HG03558 (cell line): Measurements from ENCODE around the gene DEFB110.

Source experiments
- ATAC-seq: cut with Tn5 transposase; IDR thresholded peaks from one replicate; pipeline ENCODE4 v1.9.1; 2021; ENCODE audit warnings: moderate number of reproducible peaks; ENCODE audit not compliant: unreplicated experiment; ENCODE audit errors: extremely low read depth

Gene DEFB110

DNA sequence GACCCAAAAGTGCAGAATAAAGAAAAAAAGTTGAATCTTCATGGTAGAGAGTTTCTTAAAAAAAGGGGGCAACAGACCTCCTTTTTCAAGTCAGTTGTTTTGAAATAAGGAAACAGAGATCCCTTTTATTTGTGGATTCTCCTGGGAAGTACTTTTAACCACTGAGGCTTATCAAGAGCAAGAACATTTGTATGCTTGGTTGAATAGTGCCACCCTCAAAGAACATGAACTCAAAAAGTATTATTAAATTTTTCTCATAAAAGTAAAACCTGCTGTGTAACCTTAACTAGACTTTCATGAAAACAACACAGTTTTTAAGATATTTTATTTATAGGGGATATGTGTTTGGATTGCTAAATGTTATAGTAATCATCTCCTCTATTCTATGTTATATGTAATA is at the start of gene DEFB110:
Gene DEFB110, minus strand, starts transcription at position 101 of the 400 bp plus-strand sequence. Its CDS starts 59 bp downstream, at position 42.
- ATAC-seq = no peak

DNA sequence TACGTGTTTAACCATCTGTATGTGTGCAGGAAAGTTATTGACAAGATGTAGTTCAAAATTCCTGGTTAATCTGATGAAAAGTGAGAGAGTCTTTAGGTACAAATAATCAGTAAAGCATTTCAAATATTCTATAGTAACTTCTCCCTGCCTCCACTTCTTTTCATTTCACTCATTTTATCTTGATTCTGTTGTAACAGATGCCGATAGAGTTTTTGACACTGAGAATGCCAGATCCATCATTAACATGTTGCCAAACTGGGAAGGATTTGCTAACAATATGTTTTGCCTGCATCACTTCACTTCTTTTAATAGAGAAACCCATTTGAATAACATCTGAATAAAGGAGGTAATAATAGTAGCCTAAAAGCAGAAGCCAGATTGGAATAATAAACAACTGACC is 48.3 kb upstream of the DEFB110 start:
- ATAC-seq = no peak

DNA sequence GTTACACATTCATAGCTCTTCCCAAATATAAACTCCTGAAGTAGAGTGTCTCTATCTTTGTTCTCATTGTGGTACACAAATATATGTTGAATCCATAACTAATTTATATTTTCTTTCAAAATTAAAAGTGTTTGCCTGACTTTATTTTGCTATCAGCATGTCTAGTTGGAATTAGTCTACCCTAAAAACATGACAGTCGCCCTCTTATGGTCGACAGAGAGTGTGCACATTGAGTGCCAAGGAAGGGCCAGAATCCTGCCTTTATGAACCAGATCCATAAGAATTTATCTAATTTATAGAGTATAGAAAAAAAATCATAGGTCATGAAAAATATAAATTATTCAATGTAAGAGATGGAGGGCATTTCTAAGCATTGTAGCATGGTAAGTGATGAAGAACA is 40.3 kb upstream of the DEFB110 start:
- no peak for ATAC-seq

DNA sequence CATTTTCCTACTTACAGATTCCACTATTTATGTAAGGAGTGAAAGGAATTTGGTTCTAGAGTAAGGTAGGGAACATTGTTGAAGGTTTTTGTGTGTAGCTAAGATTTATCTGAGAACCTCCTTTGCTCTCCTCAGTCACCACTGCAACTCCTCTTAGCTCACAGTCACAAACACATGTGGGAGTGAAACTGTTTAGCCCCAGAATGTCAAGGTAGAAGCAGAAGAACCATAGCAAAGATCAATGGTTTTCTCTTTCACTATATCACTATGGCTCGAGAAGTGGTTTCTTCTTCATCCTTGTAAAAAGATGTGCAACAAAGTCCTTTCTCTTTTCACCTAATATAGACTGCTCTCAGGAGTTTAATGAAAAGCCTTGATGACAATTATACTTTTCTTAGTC is 34.4 kb upstream of the DEFB110 start:
- no peak for ATAC-seq

DNA sequence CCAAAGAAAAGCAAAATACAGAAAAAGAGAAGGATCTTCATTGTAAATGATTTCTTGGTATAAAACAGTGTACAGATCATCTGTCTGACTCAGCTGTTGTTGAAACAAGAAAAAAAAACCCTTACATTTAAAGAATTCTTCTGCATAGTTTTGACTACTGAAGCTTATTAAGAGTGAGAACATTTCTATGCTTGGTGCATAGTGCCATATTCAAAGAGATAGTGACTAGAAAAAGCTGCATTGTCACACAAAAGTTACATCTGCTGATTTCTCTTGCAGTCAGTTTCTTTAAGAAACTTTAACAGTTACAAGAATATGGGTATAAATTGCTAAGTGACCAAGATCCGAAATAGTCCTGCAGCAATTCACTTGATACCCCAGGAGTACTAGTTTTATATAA is 28.0 kb upstream of the DEFB110 start, which contains the start of gene DEFB112:
Gene DEFB112, minus strand, starts transcription at position 101 of the 400 bp plus-strand sequence. Its CDS starts 60 bp downstream, at position 41.
- ATAC-seq = no peak

DNA sequence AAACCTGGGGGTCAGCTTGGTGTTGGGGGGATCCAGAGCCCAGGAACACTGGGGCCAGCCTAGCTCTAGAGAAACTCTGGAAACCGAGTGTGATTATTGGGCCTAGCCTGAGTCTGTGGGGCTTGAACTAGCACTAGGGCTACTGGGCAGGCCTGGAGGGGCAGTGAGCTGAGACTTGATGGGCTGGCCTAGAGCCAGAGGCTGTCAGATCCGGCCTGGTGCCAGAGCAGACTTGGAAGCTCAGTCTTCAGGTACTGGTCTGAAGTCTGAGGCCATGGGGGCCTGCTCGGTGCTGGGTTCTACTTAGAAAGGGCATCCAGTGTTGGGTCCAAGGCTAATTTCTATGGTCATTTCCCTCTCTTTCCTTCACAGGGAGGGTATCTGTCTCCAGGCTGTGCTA is 25.2 kb upstream of the DEFB110 start:
- no peak for ATAC-seq

DNA sequence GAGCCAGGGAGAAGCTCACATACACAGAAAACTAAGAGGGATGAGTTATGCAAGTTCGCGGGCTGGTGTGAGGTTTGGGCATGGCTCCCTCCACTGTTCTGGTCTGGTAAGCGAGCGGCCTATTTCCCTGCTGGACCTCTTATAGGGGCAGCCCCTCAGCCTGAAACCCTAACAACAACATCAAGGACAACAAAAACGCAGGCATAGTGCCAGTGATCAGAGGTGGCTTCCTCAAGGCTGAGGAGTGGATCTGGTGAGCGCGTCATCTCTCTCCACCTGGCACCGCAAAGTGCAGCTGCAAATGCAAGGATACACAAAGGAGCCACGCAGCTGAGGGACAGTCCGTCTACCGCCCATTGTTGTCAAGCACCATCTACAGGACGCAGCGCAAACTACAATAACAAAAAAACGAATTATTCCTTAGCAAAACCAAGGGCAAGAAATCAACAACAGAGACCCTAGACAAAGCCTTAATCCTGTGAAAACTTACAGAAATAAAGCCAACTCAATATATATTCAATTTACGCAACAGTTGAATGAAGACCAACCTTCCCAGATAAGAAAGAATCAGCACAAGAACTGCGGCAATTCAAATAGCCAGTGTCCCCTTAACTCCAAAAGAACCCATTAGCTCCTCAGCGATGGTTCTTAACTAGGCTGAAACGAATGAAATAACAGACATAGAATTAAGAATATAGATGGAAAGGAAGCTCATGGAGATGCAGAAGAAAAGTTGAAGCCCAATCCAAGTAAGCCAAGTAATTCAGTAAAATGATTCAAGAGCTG is 9.2 kb upstream of the DEFB110 start:
- ATAC-seq = no peak

DNA sequence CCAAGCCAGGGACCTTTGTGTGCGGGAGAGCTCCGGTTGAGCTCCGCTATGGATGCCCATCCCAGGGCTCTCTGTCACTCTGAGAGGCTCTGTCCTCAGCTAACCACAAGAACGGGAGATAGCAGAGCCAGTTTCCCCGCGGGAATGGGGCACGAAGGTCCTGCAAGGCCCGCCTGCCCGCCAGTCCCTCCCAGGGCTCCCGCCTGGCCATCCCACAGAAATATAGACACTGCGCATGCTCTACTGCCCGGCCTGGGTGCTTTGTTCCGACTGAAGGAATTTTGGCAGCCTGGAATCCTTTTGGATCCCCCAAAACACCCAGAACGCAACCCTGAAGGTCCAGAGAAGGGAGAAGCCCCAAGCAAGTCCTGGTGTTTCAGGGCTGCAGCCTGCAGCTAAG is 8.6 kb upstream of the DEFB110 start:
- ATAC-seq = no peak

DNA sequence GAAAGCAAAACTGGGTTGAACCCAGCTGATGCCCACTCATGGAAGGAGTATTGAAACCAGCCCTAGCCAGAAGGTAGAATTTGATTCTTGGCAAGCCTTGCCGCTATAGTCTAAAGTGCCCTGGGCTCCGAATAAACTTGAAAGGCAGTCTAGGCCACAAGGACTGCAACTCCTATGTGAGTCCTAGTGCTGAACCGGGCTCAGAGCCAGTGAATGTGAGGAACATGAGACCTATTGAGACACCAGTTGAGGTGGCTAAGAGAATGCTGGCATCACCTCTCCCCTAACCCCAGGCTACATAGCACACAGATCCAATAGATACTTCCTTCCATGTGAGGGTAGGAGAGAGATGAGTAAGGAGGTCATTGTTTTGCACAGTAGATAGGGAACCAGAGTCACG is 3.5 kb upstream of the DEFB110 start:
- ATAC-seq = no peak

DNA sequence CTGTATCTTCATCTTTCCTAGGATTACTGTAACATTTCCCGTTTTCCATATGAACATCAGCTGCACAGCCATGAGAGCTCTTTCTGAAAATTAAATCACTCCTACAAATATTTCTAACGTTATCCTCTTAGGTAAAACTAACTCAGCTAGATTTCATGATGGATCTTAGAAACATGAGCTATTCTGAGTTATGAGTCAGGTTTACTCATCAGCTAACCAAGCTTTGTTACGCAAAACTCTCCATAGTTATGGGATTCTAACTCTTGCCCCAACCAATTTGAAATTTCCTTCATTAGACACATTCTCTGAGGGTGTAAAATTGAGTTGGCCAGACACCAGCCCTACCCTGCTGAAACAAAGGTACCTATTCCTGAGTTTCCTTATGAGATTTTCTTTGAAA is 14.0 kb downstream of the DEFB110 start:
- ATAC-seq = no peak

DNA sequence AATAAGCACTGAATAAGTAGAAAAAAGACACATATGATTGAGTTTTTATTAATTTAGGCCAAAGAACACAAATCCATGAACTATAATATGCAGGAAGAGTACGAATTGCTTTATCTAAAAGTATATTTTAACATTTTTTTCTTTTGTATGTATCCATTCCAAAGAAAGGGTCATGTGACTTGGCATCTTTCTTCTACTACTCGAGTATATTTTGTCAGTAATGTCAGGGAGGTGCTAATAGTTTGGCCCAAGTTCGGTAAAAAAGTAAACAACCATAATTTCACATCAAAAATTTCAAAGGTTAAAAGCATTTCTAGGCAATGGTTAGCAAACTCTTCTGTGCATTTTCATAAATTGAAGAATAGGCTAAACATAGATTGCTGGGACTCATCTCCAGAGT is 18.7 kb downstream of the DEFB110 start:
- ATAC-seq = no peak

DNA sequence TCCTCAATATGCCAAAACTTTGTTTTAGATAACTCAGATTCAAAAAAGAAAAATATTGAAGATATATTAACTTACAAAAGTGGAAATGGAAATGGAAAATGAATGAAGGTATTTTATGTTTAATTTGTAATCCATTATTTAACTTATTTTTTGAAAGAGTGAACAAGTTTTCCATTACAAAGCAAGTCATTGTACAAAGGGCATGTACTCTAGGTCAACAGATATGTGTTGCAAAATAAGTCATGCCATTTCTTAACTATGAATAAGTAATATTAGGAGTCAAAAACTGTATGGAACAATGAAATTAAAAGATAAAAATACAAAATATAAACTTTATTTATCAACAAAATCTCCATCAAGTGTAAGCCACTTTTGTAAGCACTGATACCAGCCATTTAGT is 26.5 kb downstream of the DEFB110 start:
- no peak for ATAC-seq

DNA sequence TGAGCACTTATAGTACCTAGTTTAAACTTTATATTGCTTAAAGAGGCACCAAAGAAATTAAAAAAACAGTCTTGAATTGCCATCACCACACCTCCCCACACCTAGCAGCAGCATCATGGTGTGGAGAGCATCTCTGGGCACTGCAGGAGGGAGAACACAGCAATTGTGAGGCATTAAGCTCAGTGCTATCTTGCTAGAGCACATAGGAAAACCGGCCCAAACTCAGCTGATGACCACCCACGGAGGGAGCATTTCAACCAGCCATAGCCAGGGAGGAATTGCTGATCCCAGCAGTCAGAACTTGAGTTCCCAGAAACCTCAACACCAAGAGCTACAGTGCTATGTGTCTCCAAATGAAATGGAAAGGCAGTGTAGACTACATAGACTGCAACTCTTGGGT is 32.9 kb downstream of the DEFB110 start:
- no peak for ATAC-seq

DNA sequence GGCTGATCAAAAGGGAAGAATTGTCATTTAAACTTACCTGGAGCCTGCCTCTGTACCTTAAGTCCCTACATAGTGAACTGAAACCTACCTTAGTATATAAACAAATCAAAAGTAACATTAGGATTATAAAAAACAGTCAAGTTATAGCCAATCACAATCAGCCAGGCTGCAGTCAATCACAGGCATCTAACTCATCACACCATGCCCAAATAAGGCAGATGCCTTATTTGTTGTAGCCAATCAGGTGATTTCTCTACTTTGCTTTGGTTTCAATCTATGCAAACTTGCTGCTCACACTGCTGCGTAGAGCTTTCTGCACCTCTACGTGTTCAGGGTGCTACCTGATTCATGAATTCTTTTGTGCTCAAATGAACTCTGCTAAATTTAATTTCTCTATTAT is 34.0 kb downstream of the DEFB110 start:
- ATAC-seq = no peak

DNA sequence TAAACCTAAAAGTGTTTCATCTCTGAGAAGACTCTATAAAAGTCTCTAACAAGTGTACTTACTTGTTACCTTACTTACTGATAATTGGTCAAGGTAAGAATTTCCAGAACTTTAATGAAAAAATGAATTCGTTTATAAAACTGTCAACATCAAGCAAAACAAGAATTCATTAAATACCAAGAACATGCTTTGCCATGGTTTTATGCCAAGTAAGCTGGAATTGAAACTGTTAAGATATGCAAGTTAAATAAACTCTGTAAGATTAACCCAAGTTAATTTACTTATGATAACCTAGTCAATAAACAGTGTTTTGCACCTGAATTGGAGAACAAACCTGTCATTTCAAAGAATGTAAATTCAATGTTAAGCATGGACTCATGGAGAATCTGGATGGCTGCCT is 35.2 kb downstream of the DEFB110 start:
- ATAC-seq = no peak

DNA sequence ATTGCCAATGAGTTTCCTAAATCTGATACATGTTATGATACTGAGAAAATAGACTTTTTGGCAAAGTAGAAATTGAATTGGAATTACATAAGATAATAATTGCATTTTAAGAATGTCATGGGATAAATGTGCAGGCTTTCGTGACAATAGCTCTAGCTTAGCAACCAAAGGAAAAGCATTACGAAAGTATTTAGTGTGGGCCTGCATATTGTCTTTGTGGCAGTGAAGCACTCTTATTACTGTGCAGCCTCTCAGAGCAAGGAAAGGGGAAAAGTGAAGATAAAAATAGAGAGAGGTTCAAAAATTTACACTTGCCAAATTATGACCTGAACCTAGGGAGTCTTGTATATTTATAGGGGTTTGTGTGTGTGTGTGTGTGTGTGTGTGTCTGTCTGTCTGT is 39.7 kb downstream of the DEFB110 start:
- no peak for ATAC-seq

DNA sequence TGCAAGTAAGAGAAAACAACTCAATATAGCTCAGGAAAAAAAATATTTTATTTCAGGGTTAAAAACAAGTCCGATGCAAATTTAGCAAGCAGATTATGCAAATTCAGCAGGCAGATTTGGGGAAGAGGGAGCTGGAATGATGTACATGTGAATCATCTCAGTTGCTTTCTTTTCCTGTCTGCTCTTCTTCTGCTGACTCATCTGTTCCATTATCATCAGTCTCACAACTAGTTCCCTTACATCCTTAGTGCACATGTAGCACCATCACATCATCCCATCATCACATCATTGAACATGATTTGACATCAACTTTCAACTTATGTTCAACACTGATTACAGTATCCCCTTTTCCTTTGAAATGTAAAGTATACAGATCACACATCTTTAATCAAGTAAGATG is 40.9 kb downstream of the DEFB110 start:
- no peak for ATAC-seq

DNA sequence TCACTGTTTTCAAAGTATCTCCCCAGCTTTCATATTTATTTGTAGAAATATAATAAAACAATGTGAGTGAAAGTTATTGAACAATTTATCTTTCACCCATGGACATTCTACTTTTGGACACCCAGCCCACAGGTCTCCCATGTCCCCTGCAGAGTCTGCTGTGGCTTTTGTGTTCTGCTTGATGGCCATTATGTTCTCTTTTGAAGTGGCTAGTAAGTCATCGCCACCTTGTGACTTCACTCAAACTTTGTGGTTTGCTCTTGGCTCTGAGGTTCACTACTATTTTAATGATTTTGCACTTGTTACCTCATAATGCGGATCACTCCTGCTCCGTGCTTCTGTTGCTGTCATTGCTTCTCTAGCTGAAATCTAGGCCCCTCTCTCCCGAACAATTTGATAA is 42.2 kb downstream of the DEFB110 start:
- no peak for ATAC-seq

DNA sequence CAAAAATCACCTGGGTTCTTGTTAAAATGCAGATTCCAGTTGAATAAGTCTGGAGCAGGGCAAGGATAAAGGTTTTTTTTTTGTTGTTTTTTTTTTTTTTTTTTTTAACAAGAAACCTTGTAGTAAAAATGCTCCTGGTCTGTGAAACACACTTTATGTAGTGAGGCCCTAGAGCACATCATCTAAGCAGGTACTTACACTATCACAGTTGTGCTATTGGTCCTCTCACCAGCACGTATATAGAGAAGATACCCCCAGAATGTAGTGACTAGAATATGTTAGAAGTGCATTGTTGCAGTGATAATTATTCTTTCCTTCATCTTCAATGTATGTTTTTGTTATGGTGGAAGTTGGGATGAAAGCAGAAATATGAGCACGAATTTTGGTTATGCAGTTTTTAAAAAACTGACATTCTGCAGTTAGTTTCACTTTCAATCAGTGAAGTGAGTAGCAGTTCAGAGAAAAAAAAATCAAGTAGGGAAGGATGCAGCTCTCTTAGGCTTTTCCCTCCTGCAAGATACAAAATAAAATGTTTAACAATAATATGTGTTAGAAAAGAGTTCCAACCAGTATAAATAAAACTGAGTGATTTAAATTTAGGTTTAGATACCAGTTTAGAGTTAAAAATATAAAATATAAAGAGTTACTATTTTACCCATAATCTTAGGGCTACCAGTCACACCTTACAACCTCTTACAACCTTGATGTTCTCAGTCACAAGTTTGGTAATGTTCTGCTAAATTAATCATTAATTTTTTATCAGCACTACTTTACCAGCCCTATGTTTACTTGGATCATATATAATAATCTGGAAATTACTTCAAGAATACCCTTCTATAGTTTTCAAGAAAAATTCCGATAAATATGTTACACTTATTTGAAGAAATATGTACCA is 43.2 kb downstream of the DEFB110 start:
- ATAC-seq = peak; percentile 31

DNA sequence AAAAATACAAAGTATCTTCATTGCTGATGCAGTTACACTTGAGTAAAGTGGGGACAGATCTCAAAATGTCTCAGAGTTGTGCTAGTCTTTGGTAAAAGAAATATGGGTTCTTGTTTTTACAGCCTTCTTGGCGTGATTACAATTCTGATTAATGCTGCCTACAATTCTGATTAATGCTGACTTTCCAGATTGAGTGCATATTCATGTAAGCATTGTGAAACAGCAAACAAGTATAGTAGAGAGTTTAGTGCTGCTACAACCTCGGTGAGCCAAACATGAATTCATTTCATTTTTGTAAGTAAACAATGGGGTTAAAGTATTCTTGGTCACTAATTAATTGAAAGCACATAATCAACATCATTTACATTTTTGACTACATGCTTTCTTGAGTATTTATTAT is 52.2 kb downstream of the DEFB110 start, which contains the start of gene DEFB113:
Gene DEFB113, minus strand, starts transcription at position 21 of the 400 bp plus-strand sequence. Its CDS starts 0 bp downstream, at position 21.
- no peak for ATAC-seq
